ENCODE results near the gene SYNPO.

- TF ChIP-seq POLR2A (IDR thresholded peaks at IDR 0.05), result no peak
- no peak for TF ChIP-seq CTCF (IDR thresholded peaks at IDR 0.05)
These were observed 4.1 kb downstream of the SYNPO start for GRCh38 chr5:150644514-150644913.
